ENCODE measurements around the gene HHATL. TPM values are rescaled to one million over a fixed set of nuclear protein-coding genes. Genes with fewer than 3 reads are reported as not detected.

Gene HHATL
- total and polyA plus RNA-seq, 2 of the 8 experiments (the other 6 are each of a cell fraction or from before 2014, with no cell fraction given): 0.18 TPM; not detected in 1

DNA sequence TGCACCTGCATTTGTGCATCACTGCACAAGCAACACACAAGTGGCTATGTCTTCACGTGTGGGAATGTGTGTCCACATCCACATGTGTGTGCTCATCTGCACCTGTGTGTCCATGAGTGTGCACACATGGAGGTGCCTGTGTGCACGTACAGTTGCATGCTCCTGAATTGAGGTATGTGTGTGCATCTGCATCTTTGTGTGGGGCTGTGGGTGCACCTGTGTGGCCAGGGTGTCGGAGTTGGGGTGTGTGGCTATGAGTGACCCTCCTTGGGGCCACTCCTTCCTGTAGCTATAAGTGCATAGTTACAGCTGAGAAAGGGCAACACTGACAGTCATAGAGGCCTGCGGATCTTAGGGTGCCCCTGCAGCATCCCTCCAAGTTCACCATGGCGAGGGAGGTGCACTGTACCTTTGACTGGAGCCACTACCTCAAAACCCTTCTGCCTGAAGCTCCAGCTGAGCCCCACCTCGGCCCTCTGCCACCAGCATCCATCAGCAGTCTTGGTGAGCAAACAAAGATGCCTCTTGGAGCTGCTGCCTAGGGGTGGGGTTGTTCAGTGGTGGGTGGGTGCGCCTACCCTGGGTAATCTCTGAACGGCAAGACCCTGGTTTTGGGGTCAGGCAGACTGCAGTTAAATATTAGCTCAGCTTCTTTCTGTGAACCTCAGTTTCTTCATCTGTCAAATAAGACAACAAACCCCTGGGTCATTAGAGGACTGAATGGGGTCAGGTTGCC lies 5.2 kb upstream of the HHATL start:
- Histone ChIP-seq H3K4me3 (ENCODE audit: extremely low read depth in 1 of 4, insufficient read depth in 2 of 4, low read depth in 3 of 4, low read length in 4 of 4) (no peak overlapping the region), H2BK12ac (ENCODE audit: low read depth, low read length) (no peak overlapping the region), H2BK20ac (ENCODE audit: low read length) (no peak overlapping the region), H3K27ac (ENCODE audit: low read depth, low read length) (no peak overlapping the region), H2AFZ (ENCODE audit: low read length) (no peak overlapping the region), H2AK5ac (ENCODE audit: low read depth, low read length) (no peak overlapping the region), H4K8ac (ENCODE audit: extremely low read depth, insufficient read depth, low read length) (no peak overlapping the region), H3K79me1 (ENCODE audit: low read depth, low read length) (no peaks in the 10 kb centered on the region), H3K23ac (ENCODE audit: insufficient read length) (no peak overlapping the region), H3K79me2 (ENCODE audit: control insufficient read depth in 1 of 2, insufficient read depth in 2 of 2, low read length in 2 of 2) (no peaks in the 10 kb centered on the region), H4K20me1 (replicated peaks in 1 of 2; ENCODE audit: control insufficient read depth in 1 of 2, insufficient read depth in 2 of 2, low read length in 2 of 2) (no peaks in the 10 kb centered on the region), H4K91ac (replicated peaks; ENCODE audit: insufficient read length, low read length) (no peak overlapping the region), H2BK5ac (ENCODE audit: low read depth, low read length) (no peak overlapping the region), H4K5ac (ENCODE audit: insufficient read length, low read depth, low read length) (no peak overlapping the region), H3K23me2 (ENCODE audit: low read depth, low read length) (no peaks in the 10 kb centered on the region), H2BK15ac (ENCODE audit: low read length) (no peak overlapping the region), H3K4ac (replicated peaks; ENCODE audit: insufficient read length, low read depth, low read length) (no peak overlapping the region), H2BK120ac (replicated peaks; ENCODE audit: low read depth, low read length) (no peak overlapping the region), H3K56ac (replicated peaks; ENCODE audit: insufficient read length, low read depth, low read length) (no peak overlapping the region), H3K18ac (ENCODE audit: extremely low read depth, low read length) (no peak overlapping the region), H3K4me2 (ENCODE audit: insufficient read depth in 1 of 2, low read depth in 2 of 2, low read length in 2 of 2) (no peak overlapping the region), H3K9me3 (ENCODE audit: insufficient read depth in 2 of 2, low read depth in 1 of 2, low read length in 1 of 2) (no peaks in the 10 kb centered on the region), H3K14ac (ENCODE audit: insufficient read length) (no peak overlapping the region), H3K9ac (replicated peaks in 1 of 4; ENCODE audit: extremely low read depth in 1 of 4, low read depth in 3 of 4, low read length in 3 of 4) (no peak overlapping the region), H3K27me3 (replicated peaks in 1 of 4; ENCODE audit: control insufficient read depth in 3 of 4, extremely low read depth in 1 of 4, insufficient read depth in 3 of 4, low read length in 3 of 4) (no peaks in the 10 kb centered on the region; a peak in 1 of 7 replicates), H3K4me1 (replicated peaks in 1 of 4; ENCODE audit: control insufficient read depth in 3 of 4, insufficient read depth in 4 of 4, low read length in 3 of 4) (no peaks in the 10 kb centered on the region; a peak in 1 of 7 replicates), H3K36me3 (ENCODE audit: control insufficient read depth in 2 of 4, insufficient read depth in 4 of 4, low read length in 3 of 4) (no peaks in the 10 kb centered on the region)
- DNase-seq (ENCODE audit: low read depth in 1 of 2, low spot score in 2 of 2): no peak
- ChIA-PET CTCF (ENCODE audit: partially characterized antibody) (interaction anchor here (1.1 to 11.4 kb wide), 2 partner anchors 37 kb away, joined by 3 to 53 read pairs; no protein-coding TSS in a partner anchor), POLR2A (ENCODE audit: partially characterized antibody) (no interaction called here)
- no peak for TF ChIP-seq SP2 (IDR thresholded peaks at IDR 0.05; ENCODE audit: low read length)
- no peak for TF ChIP-seq SUZ12 (IDR thresholded peaks at IDR 0.05; ENCODE audit: low read length)
- no peak for TF ChIP-seq USF2 (IDR thresholded peaks at IDR 0.05; ENCODE audit: low read length)
- TF ChIP-seq CHD2 (IDR thresholded peaks at IDR 0.05; ENCODE audit: low read length): no peak
- TF ChIP-seq RNF2 (IDR thresholded peaks at IDR 0.05; ENCODE audit: borderline replicate concordance, low read depth, low read length, missing control alignments, poor library complexity, severe bottlenecking): no peak
- TF ChIP-seq NANOG (IDR thresholded peaks at IDR 0.05; ENCODE audit: insufficient read depth, low read depth, low read length, poor library complexity, severe bottlenecking): no peak
- TF ChIP-seq SP4 (IDR thresholded peaks at IDR 0.05; ENCODE audit: low read length): no peak
- TF ChIP-seq CEBPB (IDR thresholded peaks at IDR 0.05; ENCODE audit: low read depth, low read length): no peak
- 88% methylated on average over 8 of the region's 8 CpGs; no CpG with 5 or more reads in 1 of the 2 experiments for WGBS, 2 experiments (ENCODE audit: extremely low coverage in 1 of 2, insufficient coverage in 1 of 2, insufficient read length in 1 of 2, insufficient replicate concordance in 2 of 2, low coverage in 1 of 2, low lambda C conversion rate in 2 of 2, missing lambda C conversion rate in 1 of 2)
- no peak for FAIRE-seq
